Brain microvascular endothelial cell (primary cell): ENCODE data around the gene SLC7A14.

Source experiments
- DNase-seq: peaks from one replicate; pipeline ENCODE4 v3.0.0-alpha.2; 2020
- H3K27ac ChIP-seq: fragments of 250-450 bp; sonication (Bioruptor Pico); 2 replicates; pipeline ENCODE4 v1.5.1; 2020; ENCODE audit warnings: mild to moderate bottlenecking, moderate library complexity
- H3K27me3 ChIP-seq: fragments of 250-450 bp; sonication (Bioruptor Pico); replicated peaks from 2 replicates; pipeline ENCODE4 v1.5.1; 2020; ENCODE audit warnings: mild to moderate bottlenecking
- H3K36me3 ChIP-seq: fragments of 250-450 bp; sonication (Bioruptor Pico); replicated peaks from 2 replicates; pipeline ENCODE4 v1.5.1; 2020; ENCODE audit warnings: mild to moderate bottlenecking
- H3K4me3 ChIP-seq: 2 replicates; pipeline ENCODE4 v1.5.1; 2011; ENCODE audit warnings: low read depth, mild to moderate bottlenecking, control low read depth, low read length, moderate library complexity
- CTCF ChIP-seq: IDR thresholded peaks from 2 replicates; pipeline ENCODE4 v1.5.1; 2011; ENCODE audit warnings: low read depth, mild to moderate bottlenecking, moderate library complexity, low read length, control low read depth, inconsistent platforms; ENCODE audit errors: missing control alignments
- in situ Hi-C: cut with HindIII; loops from 2 replicates; pipeline ENCODE4 v1.10.0; 2017; ENCODE audit warnings: low sequenced_read_pairs, low pct_ligation_motif_present

SLC7A14 gene

GRCh38 chr3:170506556-170506955 lies 79.3 kb downstream of the SLC7A14 start:
- no peak for TF ChIP-seq CTCF
- H3K27me3 ChIP-seq, result no peaks in the 10 kb centered on the region
- in situ Hi-C loops, result no loop called here
- H3K36me3 ChIP-seq, result no peaks in the 10 kb centered on the region
- H3K27ac ChIP-seq, result no peak overlapping the region
- DNase-seq, result peak; percentile 33
- H3K4me3 ChIP-seq, result no peak overlapping the region

GRCh38 chr3:170502297-170502696 lies 83.6 kb downstream of the SLC7A14 start:
- in situ Hi-C loops, result no loop called here
- TF ChIP-seq CTCF, result no peak
- Histone ChIP-seq H3K36me3 (no peaks in the 10 kb centered on the region), H3K27me3 (no peaks in the 10 kb centered on the region), H3K27ac (no peak overlapping the region), H3K4me3 (no peak overlapping the region)
- no peak for DNase-seq

- Histone ChIP-seq H3K36me3 (no peaks in the 10 kb centered on the region), H3K27me3 (no peaks in the 10 kb centered on the region), H3K4me3 (no peak overlapping the region), H3K27ac (no peak overlapping the region)
- in situ Hi-C loops, result no loop called here
- TF ChIP-seq CTCF, result no peak
- no peak for DNase-seq
These were observed 84.9 kb downstream of the SLC7A14 start for GRCh38 chr3:170500995-170501394.

- no peaks in the 10 kb centered on the region for H3K27me3 ChIP-seq
- H3K27ac ChIP-seq, result no peak overlapping the region
- in situ Hi-C loops, result no loop called here
- H3K36me3 ChIP-seq, result no peaks in the 10 kb centered on the region
- no peak for TF ChIP-seq CTCF
- no peak for DNase-seq
- no peak overlapping the region for H3K4me3 ChIP-seq
These were observed 85.4 kb downstream of the SLC7A14 start for GRCh38 chr3:170500462-170500861.

GRCh38 chr3:170499562-170500156 lies 86.2 kb downstream of the SLC7A14 start:
- Histone ChIP-seq H3K36me3 (no peaks in the 10 kb centered on the region), H3K27ac (no peak overlapping the region), H3K4me3 (no peak overlapping the region), H3K27me3 (no peaks in the 10 kb centered on the region)
- TF ChIP-seq CTCF, result peak; percentile 90
- in situ Hi-C loops, result no loop called here
- DNase-seq, result peak; percentile 62
